IMR-90 (cell line): ENCODE measurements around the gene RPA3. TPM values are rescaled to one million over a fixed set of nuclear protein-coding genes. Genes with fewer than 3 reads are reported as not detected.

Experiments
- ATAC-seq: fragments of 200-7000 bp; cut with Tn5 transposase; 2 replicates; pipeline ENCODE4 v1.9.1; 2020; ENCODE audit warnings: low read depth, mild to moderate bottlenecking, moderate library complexity
- BruUV-seq: library from RNA; stranded (reverse); fragments of 400-500 nt; replicated peaks from 2 replicates; lab custom pipeline; 2021; lab: Mats Ljungman, UMichigan
- CTCF ChIA-PET: fragments of 300-600 bp; formaldehyde crosslinking; extraction: SDS; loops from one replicate; lab custom pipeline; 2021; ENCODE audit warnings: antibody characterized with exemption; lab: Yijun Ruan, JAX
- POLR2A ChIA-PET: fragments of 300-600 bp; sonication (Branson Sonifier 250); formaldehyde crosslinking; loops from one replicate; lab custom pipeline; 2022; ENCODE audit warnings: antibody characterized with exemption; ENCODE audit not compliant: unreplicated experiment; lab: Charles Lee
- DNase-seq: peaks from one replicate; pipeline ENCODE4 v3.0.0; 2013
- H2AFZ ChIP-seq: replicated peaks from 2 replicates; pipeline ENCODE3; 2013; ENCODE audit warnings: low read length, mild to moderate bottlenecking; ENCODE audit not compliant: poor library complexity
- H2AK5ac ChIP-seq: 2 replicates; pipeline ENCODE4 v1.6.1; 2013; ENCODE audit warnings: low read depth, low read length, inconsistent platforms
- H2AK9ac ChIP-seq: replicated peaks from 2 replicates; pipeline ENCODE3; 2013; ENCODE audit warnings: mild to moderate bottlenecking, low read depth, low read length, moderate library complexity; ENCODE audit not compliant: poor library complexity
- H2BK120ac ChIP-seq: 2 replicates; pipeline ENCODE4 v1.6.1; 2013; ENCODE audit warnings: low read depth, low read length, inconsistent platforms
- H2BK15ac ChIP-seq: 3 replicates; pipeline ENCODE4 v1.6.1; 2013; ENCODE audit warnings: low read depth, low read length, inconsistent platforms
- H2BK20ac ChIP-seq: 2 replicates; pipeline ENCODE4 v1.6.1; 2013; ENCODE audit warnings: low read depth, mild to moderate bottlenecking, inconsistent platforms, low read length, moderate library complexity
- H2BK5ac ChIP-seq: 2 replicates; pipeline ENCODE4 v1.6.1; 2013; ENCODE audit warnings: mild to moderate bottlenecking, low read depth, low read length, inconsistent platforms; ENCODE audit not compliant: poor library complexity, severe bottlenecking
- H3K14ac ChIP-seq: replicated peaks from 2 replicates; pipeline ENCODE4 v1.6.1; 2013; ENCODE audit warnings: low read depth, low read length, inconsistent platforms
- H3K18ac ChIP-seq: 2 replicates; pipeline ENCODE4 v1.6.1; 2013; ENCODE audit warnings: low read depth, low read length, control low read depth
- H3K23ac ChIP-seq: 2 replicates; pipeline ENCODE4 v1.6.1; 2013; ENCODE audit warnings: low read depth, low read length, inconsistent platforms
- H3K27ac ChIP-seq: 2 replicates; pipeline ENCODE4 v1.5.1; 2013; ENCODE audit warnings: mild to moderate bottlenecking, control low read depth, low read length; ENCODE audit not compliant: insufficient read depth
- H3K27me3 ChIP-seq: 2 replicates; pipeline ENCODE4 v1.6.1; 2013; ENCODE audit warnings: low read length; ENCODE audit not compliant: control insufficient read depth, insufficient read depth
- H3K36me3 ChIP-seq: 2 replicates; pipeline ENCODE4 v1.6.1; 2013; ENCODE audit warnings: low read length, mixed read lengths; ENCODE audit not compliant: control insufficient read depth, insufficient read depth
- H3K4ac ChIP-seq: 2 replicates; pipeline ENCODE4 v1.6.1; 2013; ENCODE audit warnings: low read depth, low read length, inconsistent platforms
- H3K4me1 ChIP-seq: 2 replicates; pipeline ENCODE4 v1.6.1; 2013; ENCODE audit warnings: low read length, mixed read lengths; ENCODE audit not compliant: control insufficient read depth, insufficient read depth
- H3K4me2 ChIP-seq: 2 replicates; pipeline ENCODE4 v1.6.1; 2013; ENCODE audit warnings: low read depth, mild to moderate bottlenecking, control low read depth, low read length, moderate library complexity
- H3K4me3 ChIP-seq: 2 replicates; pipeline ENCODE4 v1.5.1; 2013; ENCODE audit warnings: low read depth, mild to moderate bottlenecking, control low read depth, low read length, moderate library complexity; ENCODE audit not compliant: insufficient read depth
- H3K56ac ChIP-seq: 2 replicates; pipeline ENCODE4 v1.6.1; 2013; ENCODE audit warnings: low read length, inconsistent platforms; ENCODE audit not compliant: insufficient read depth; ENCODE audit errors: extremely low read depth
- H3K79me1 ChIP-seq, 2 experiments: 2 replicates each; pipeline ENCODE4 v1.6.1; 2013; ENCODE audit warnings: low read length in 2 of 2, inconsistent platforms in 1 of 2, low read depth in 1 of 2
- H3K9ac ChIP-seq: 2 replicates; pipeline ENCODE4 v1.6.1; 2013; ENCODE audit warnings: low read depth, low read length, control low read depth
- H3K9me1 ChIP-seq: 2 replicates; pipeline ENCODE4 v1.6.1; 2013; ENCODE audit warnings: low read length, inconsistent platforms; ENCODE audit not compliant: insufficient read depth
- H3K9me3 ChIP-seq: 2 replicates; pipeline ENCODE4 v1.6.1; 2013; ENCODE audit warnings: low read length; ENCODE audit not compliant: control insufficient read depth, insufficient read depth
- H4K20me1 ChIP-seq: 2 replicates; pipeline ENCODE4 v1.6.1; 2013; ENCODE audit warnings: low read length, inconsistent platforms; ENCODE audit not compliant: insufficient read depth
- H4K5ac ChIP-seq: 2 replicates; pipeline ENCODE4 v1.6.1; 2013; ENCODE audit warnings: mild to moderate bottlenecking, low read depth, low read length, control low read depth
- H4K8ac ChIP-seq, 2 experiments: 2 replicates each; pipeline ENCODE4 v1.6.1; 2013; ENCODE audit warnings: low read depth in 2 of 2, low read length in 2 of 2, control low read depth in 1 of 2, inconsistent platforms in 1 of 2
- H4K91ac ChIP-seq: 2 replicates; pipeline ENCODE4 v1.6.1; 2013; ENCODE audit warnings: low read depth, low read length, inconsistent platforms; ENCODE audit not compliant: insufficient read depth
- ELK1 ChIP-seq: fragments of 150-350 bp; IDR thresholded peaks from 2 replicates; pipeline ENCODE4 v1.6.1; 2016; ENCODE audit warnings: low read depth, mild to moderate bottlenecking, low read length, moderate library complexity, borderline replicate concordance
- MXI1 ChIP-seq: IDR thresholded peaks from 2 replicates; pipeline ENCODE4 v1.6.1; 2012; ENCODE audit warnings: low read depth, mild to moderate bottlenecking, low read length, moderate library complexity, borderline replicate concordance
- NFE2L2 ChIP-seq: fragments of 150-350 bp; IDR thresholded peaks from 2 replicates; pipeline ENCODE4 v1.6.1; 2016; ENCODE audit warnings: low read depth, mild to moderate bottlenecking, low read length
- RAD21 ChIP-seq: IDR thresholded peaks from 2 replicates; pipeline ENCODE4 v1.6.1; 2012; ENCODE audit warnings: low read length, improper control_type of control experiment
- SMC3 ChIP-seq: fragments of 150-350 bp; IDR thresholded peaks from 2 replicates; pipeline ENCODE4 v1.6.1; 2016; ENCODE audit warnings: low read depth, mild to moderate bottlenecking, antibody characterized with exemption, low read length, moderate library complexity
- WGBS, 2 experiments: methylation state at CpG; one replicate each; pipeline versions ENCODE4 v1.1.5 to v1.1.7; 2013; ENCODE audit warnings: missing lambda C conversion rate in 2 of 2; ENCODE audit not compliant: insufficient read length in 1 of 2; ENCODE audit errors: extremely low coverage in 2 of 2; 5-methylcytosine and 5-hydroxymethylcytosine counted together
- dilution Hi-C: fragments of 300-500 bp; cut with HindIII; formaldehyde crosslinking; loops from one replicate; pipeline ENCODE4 v1.14.3; 2018; ENCODE audit warnings: low sequenced_read_pairs; ENCODE audit not compliant: unreplicated experiment
- in situ Hi-C: fragments of 300-500 bp; cut with MboI; formaldehyde crosslinking; loops from 3 replicates; pipeline ENCODE4 v1.14.3; 2019; ENCODE audit warnings: low sequenced_read_pairs, inconsistent platforms, mixed read lengths
- intact Hi-C: fragments of 100-400 bp; cut with micrococcal nuclease; formaldehyde crosslinking; loops from 2 replicates; pipeline ENCODE4 v1.10.0; 2022
- polyA plus RNA-seq, 3 experiments: library from polyadenylated mRNA; depleted of rRNA; stranded (reverse); fragments of >200 nt; gene quantifications; 2 replicates each; pipeline ENCODE4 v1.2.3, GENCODE V29; 2012; ENCODE audit warnings: low replicate concordance in 1 of 3
- total RNA-seq: library from RNA; depleted of rRNA; stranded (reverse); fragments of >200 nt; gene quantifications from 2 replicates; pipeline ENCODE4 v1.2.3, GENCODE V29; 2012

RPA3 gene
- total and polyA plus RNA-seq, 2 of the 4 experiments (the other 2 are of a cell fraction): 12.7 to 21.1 TPM

GRCh38 chr7:7672545-7673239 lies 45.7 kb downstream of the RPA3 start:
- Histone ChIP-seq H3K14ac (no peak overlapping the region), H3K36me3 (no peaks in the 10 kb centered on the region), H3K27ac (no peak overlapping the region), H3K9me1 (no peaks in the 10 kb centered on the region), H2AK5ac (no peak overlapping the region), H3K23ac (no peak overlapping the region), H4K8ac (no peak overlapping the region), H3K4ac (no peak overlapping the region), H2BK120ac (no peak overlapping the region), H3K27me3 (no peaks in the 10 kb centered on the region), H3K4me1 (no peaks in the 10 kb centered on the region), H3K9me3 (no peaks in the 10 kb centered on the region), H3K56ac (no peak overlapping the region), H3K79me1 (no peaks in the 10 kb centered on the region; a peak in 1 of 4 replicates), H4K5ac (no peak overlapping the region), H3K18ac (no peak overlapping the region), H3K4me3 (no peak overlapping the region), H4K20me1 (no peaks in the 10 kb centered on the region), H3K4me2 (no peak overlapping the region), H3K9ac (no peak overlapping the region), H2BK15ac (no peak overlapping the region), H2BK20ac (no peak overlapping the region), H4K91ac (no peak overlapping the region), H2AK9ac (no peak overlapping the region), H2AFZ (no peak overlapping the region), H2BK5ac (no peak overlapping the region)
- WGBS, 2 experiments: 100% methylated on average over 2 of the region's 6 CpGs; no CpG with 5 or more reads in 1 of the 2 experiments
- in situ Hi-C loops: loop anchor here (25.0 kb wide), 1 partner anchor 540 kb away; no protein-coding TSS in a partner anchor
- no TSS peak for BruUV-seq
- intact Hi-C loops: no loop called here
- dilution Hi-C loops: no loop called here
- no peak for ATAC-seq
- TF ChIP-seq MXI1: no peak
- TF ChIP-seq ELK1: no peak
- no peak for TF ChIP-seq NFE2L2
- no peak for TF ChIP-seq SMC3
- TF ChIP-seq RAD21: no peak
- ChIA-PET CTCF (no interaction called here), POLR2A (no interaction called here)
- no peak for DNase-seq
